HL-60/S4 treated with retinoic acid at 250 ng/mL for 4 days and 3 days (cell line): ENCODE data around the gene RNU7-1.

Source experiments
- in situ Hi-C: fragments of 300-500 bp; cut with MboI; formaldehyde crosslinking; loops from 2 replicates; pipeline ENCODE4 v1.7.0; 2022; ENCODE audit warnings: low sequenced_read_pairs

RNU7-1 gene

DNA sequence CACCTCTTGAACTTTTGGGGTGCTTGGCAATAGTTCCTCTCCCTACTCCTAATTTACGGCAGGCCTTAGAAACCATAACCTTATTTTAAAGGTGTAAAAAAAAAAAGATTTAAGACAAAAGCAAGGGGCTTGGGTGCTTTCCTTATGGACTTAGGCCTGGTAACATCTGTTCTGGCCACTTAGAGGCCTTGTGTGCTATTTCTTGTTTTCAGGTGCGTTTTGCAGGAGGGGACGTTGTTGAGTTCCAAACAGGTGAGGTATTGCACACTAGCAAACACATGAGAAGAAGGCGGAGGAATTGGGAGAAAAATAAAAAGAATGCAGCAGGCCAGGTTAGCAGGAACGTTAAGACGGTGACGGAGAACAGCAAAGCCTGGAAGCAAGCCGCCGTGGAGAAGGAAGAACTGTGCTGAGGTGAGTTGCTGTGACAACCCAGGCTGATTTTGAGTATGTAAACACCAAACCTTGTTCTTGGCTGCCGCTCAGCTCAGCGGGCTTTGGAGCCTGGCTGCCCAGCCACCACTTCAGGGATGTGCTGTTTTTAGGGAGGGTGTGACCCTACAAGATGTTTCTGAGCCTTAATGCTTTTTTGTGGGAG, 44.4 kb downstream of the RNU7-1 start:
- in situ Hi-C loops: no loop called here
